CD4-positive, alpha-beta T cell (primary cell): ENCODE measurements around the gene ERCC2. TPM values are rescaled to one million over a fixed set of nuclear protein-coding genes. Genes with fewer than 3 reads are reported as not detected.

Experiments
- ATAC-seq: fragments of 200-7000 bp; cut with Tn5 transposase; one replicate; pipeline ENCODE4 v1.10.0; 2022; ENCODE audit warnings: mild to moderate bottlenecking; ENCODE audit not compliant: poor library complexity
- CTCF ChIA-PET: fragments of 350-600 bp; sonication (Branson Sonifier 250); formaldehyde crosslinking; loops from one replicate; lab custom pipeline; 2021; ENCODE audit warnings: antibody characterized with exemption, inconsistent platforms; lab: Charles Lee
- POLR2A ChIA-PET: fragments of 350-600 bp; sonication (Branson Sonifier 250); formaldehyde crosslinking; loops from one replicate; lab custom pipeline; 2021; ENCODE audit warnings: antibody characterized with exemption, inconsistent platforms; lab: Charles Lee
- DNase-seq, 14 experiments: peaks; one replicate each; pipeline ENCODE4 v3.0.0-alpha.2; 2013 to 2020; ENCODE audit warnings: mixed read lengths in 2 of 14
- H3K27ac ChIP-seq, 2 donors: one replicate each; pipeline versions ENCODE4 v1.5.1 to v1.7.0; 2013; ENCODE audit warnings: low read length in 2 of 2, low read depth in 1 of 2, mild to moderate bottlenecking in 1 of 2
- H3K27me3 ChIP-seq, 2 experiments: 1 replicate in 1 of 2; 2 replicates in 1 of 2; pipeline versions ENCODE4 v1.6.1 to v1.7.0; 2013; ENCODE audit warnings: low read length in 2 of 2, control low read depth in 1 of 2, mild to moderate bottlenecking in 1 of 2, moderate library complexity in 1 of 2; ENCODE audit not compliant: insufficient read depth in 2 of 2, control insufficient read depth in 1 of 2
- H3K36me3 ChIP-seq: one replicate; pipeline ENCODE4 v1.6.1; 2013; ENCODE audit warnings: low read length, control low read depth; ENCODE audit not compliant: insufficient read depth
- H3K4me1 ChIP-seq: one replicate; pipeline ENCODE4 v1.6.1; 2013; ENCODE audit warnings: low read length, control low read depth; ENCODE audit not compliant: insufficient read depth
- H3K4me3 ChIP-seq: one replicate; pipeline ENCODE4 v1.5.1; 2013; ENCODE audit warnings: mild to moderate bottlenecking, low read length, moderate library complexity
- H3K9me3 ChIP-seq, 2 experiments: 1 replicate in 1 of 2; 2 replicates in 1 of 2; pipeline versions ENCODE4 v1.6.1 to v1.7.0; 2013; ENCODE audit warnings: low read length in 2 of 2, mild to moderate bottlenecking in 2 of 2, control low read depth in 1 of 2, moderate library complexity in 1 of 2; ENCODE audit not compliant: control insufficient read depth in 1 of 2, insufficient read depth in 1 of 2
- H3K27ac Mint-ChIP-seq: one replicate; pipeline ENCODE4 v1.8.0; 2020; ENCODE audit warnings: mixed read lengths
- H3K27me3 Mint-ChIP-seq: one replicate; pipeline ENCODE4 v1.8.0; 2021; ENCODE audit warnings: mixed read lengths
- H3K36me3 Mint-ChIP-seq: one replicate; pipeline ENCODE4 v1.8.0; 2021; ENCODE audit warnings: low read depth, mixed read lengths
- H3K4me1 Mint-ChIP-seq: one replicate; pipeline ENCODE4 v1.8.0; 2021; ENCODE audit warnings: low read depth, mixed read lengths
- H3K4me3 Mint-ChIP-seq: one replicate; pipeline ENCODE4 v1.8.0; 2020; ENCODE audit warnings: mild to moderate bottlenecking, mixed read lengths
- H3K9me3 Mint-ChIP-seq: one replicate; pipeline ENCODE4 v1.8.0; 2020; ENCODE audit warnings: mixed read lengths
- intact Hi-C, 2 experiments: fragments of 100-400 bp; cut with DNase I in 1 of 2; cut with micrococcal nuclease in 1 of 2; formaldehyde crosslinking; loops; one replicate each; pipeline versions ENCODE4 v1.15.1 to v1.9.0; 2023 to 2025; cut with DNase I, micrococcal nuclease
- total RNA-seq, 174 experiments: library from RNA in 2 of 174; stranded (reverse) in 2 of 174; gene quantifications; one replicate each; pipeline ENCODE4 v1.2.3 and lab custom pipeline; 2021 to 2026
- TF ChIP-seq, protein P1 (sequence below): fragments of 200-600 bp; IDR thresholded peaks from one replicate; pipeline ENCODE4 v1.8.0; 2022; ENCODE audit warnings: antibody characterized with exemption, mild to moderate bottlenecking

Gene ERCC2
- total RNA-seq, 2 experiments from 2014 or later: 8.7 to 9.6 TPM

GRCh38 chr19:45323671-45324081, 46.7 kb downstream of the ERCC2 start:
- peaks cover 21% of the 10 kb centered on the region for H3K27me3 Mint-ChIP-seq
- ChIA-PET POLR2A (no interaction called here), CTCF (no interaction called here)
- no peak overlapping the region for H3K4me3 ChIP-seq
- no peaks in the 10 kb centered on the region for H3K36me3 ChIP-seq
- DNase-seq (no peak), ATAC-seq (no peak)
- no peak overlapping the region for H3K4me3 Mint-ChIP-seq
- peaks cover 6% of the 10 kb centered on the region for H3K4me1 ChIP-seq
- H3K27me3 ChIP-seq: peaks cover 19 to 38% of the 10 kb centered on the region in 2 experiments
- H3K27ac ChIP-seq: no peak overlapping the region
- no peaks in the 10 kb centered on the region for H3K36me3 Mint-ChIP-seq
- TF ChIP-seq, protein P1, sequence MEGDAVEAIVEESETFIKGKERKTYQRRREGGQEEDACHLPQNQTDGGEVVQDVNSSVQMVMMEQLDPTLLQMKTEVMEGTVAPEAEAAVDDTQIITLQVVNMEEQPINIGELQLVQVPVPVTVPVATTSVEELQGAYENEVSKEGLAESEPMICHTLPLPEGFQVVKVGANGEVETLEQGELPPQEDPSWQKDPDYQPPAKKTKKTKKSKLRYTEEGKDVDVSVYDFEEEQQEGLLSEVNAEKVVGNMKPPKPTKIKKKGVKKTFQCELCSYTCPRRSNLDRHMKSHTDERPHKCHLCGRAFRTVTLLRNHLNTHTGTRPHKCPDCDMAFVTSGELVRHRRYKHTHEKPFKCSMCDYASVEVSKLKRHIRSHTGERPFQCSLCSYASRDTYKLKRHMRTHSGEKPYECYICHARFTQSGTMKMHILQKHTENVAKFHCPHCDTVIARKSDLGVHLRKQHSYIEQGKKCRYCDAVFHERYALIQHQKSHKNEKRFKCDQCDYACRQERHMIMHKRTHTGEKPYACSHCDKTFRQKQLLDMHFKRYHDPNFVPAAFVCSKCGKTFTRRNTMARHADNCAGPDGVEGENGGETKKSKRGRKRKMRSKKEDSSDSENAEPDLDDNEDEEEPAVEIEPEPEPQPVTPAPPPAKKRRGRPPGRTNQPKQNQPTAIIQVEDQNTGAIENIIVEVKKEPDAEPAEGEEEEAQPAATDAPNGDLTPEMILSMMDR: no peak
- no peaks in the 10 kb centered on the region for H3K9me3 Mint-ChIP-seq
- peaks cover 0 to 11% of the 10 kb centered on the region in 2 experiments for H3K9me3 ChIP-seq
- H3K27ac Mint-ChIP-seq: no peak overlapping the region
- no peaks in the 10 kb centered on the region for H3K4me1 Mint-ChIP-seq
- intact Hi-C loops: no loop called here

DNA sequence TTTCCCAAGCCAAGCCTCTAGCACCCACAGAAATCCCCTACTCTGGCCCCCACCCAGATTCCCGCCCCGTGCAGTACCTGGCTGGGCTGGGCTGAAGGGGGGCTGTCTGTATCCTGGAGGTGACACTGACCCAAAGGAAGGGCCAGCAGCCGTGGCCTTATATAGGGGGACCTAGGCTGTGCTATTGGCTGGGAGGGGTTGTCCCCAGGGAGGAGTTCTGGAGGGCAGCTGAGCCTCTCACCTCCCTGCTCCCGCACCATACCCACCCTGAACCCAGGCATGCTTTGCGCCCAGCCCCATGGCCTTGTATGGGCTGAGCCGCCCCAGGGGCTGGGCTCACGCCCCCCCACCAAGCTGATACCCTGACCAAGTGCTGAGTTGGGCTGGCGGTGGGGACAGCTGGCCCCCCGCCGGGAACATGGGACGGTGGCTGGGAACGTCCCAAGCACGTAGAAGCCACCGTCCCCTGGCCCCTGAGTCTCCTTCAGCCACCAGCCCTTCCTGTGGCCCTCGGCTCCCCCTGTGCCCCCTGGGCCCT, 47.6 kb downstream of the ERCC2 start, which contains the start of gene CKM:
Gene CKM (minus strand): TSS at position 132 of the 538 bp plus-strand sequence. CDS start 3,162 bp downstream, outside the sequence.
- POLR2A ChIA-PET: no interaction called here
- intact Hi-C loops: no loop called here
- no peaks in the 10 kb centered on the region for H3K36me3 Mint-ChIP-seq
- peaks cover 29% of the 10 kb centered on the region for H3K27me3 Mint-ChIP-seq
- CTCF ChIA-PET: no interaction called here
- Histone ChIP-seq H3K36me3 (no peaks in the 10 kb centered on the region), H3K4me3 (no peak within 1 kb of the TSS), H3K9me3 (peaks cover 0 to 11% of the 10 kb centered on the region in 2 experiments), H3K4me1 (peaks cover 6% of the 10 kb centered on the region), H3K27ac (no peak within 1 kb of the TSS), H3K27me3 (peaks cover 19 to 47% of the 10 kb centered on the region in 2 experiments)
- no peak for DNase-seq
- H3K9me3 Mint-ChIP-seq: no peaks in the 10 kb centered on the region
- TF ChIP-seq, protein P1: no peak
- ATAC-seq: no peak
- no peak within 1 kb of the TSS for H3K4me3 Mint-ChIP-seq
- no peaks in the 10 kb centered on the region for H3K4me1 Mint-ChIP-seq
- no peak within 1 kb of the TSS for H3K27ac Mint-ChIP-seq

GRCh38 chr19:45322311-45322710, 48.1 kb downstream of the ERCC2 start:
- Histone ChIP-seq H3K36me3 (no peaks in the 10 kb centered on the region), H3K9me3 (peaks cover 0 to 11% of the 10 kb centered on the region in 2 experiments), H3K27me3 (peaks cover 19 to 51% of the 10 kb centered on the region in 2 experiments), H3K27ac (no peak overlapping the region), H3K4me1 (peaks cover 6% of the 10 kb centered on the region), H3K4me3 (no peak overlapping the region)
- intact Hi-C loops: no loop called here
- ChIA-PET POLR2A (no interaction called here), CTCF (no interaction called here)
- no peak for DNase-seq
- H3K27me3 Mint-ChIP-seq: peaks cover 34% of the 10 kb centered on the region
- H3K4me3 Mint-ChIP-seq: no peak overlapping the region
- no peaks in the 10 kb centered on the region for H3K9me3 Mint-ChIP-seq
- no peaks in the 10 kb centered on the region for H3K4me1 Mint-ChIP-seq
- H3K27ac Mint-ChIP-seq: no peak overlapping the region
- ATAC-seq: no peak
- TF ChIP-seq, protein P1: no peak
- no peaks in the 10 kb centered on the region for H3K36me3 Mint-ChIP-seq
